Transverse colon (tissue), 4 donors: ENCODE results near the gene NDUFA1. TPM values are rescaled to one million over a fixed set of nuclear protein-coding genes. Genes with fewer than 3 reads are reported as not detected.

ENCODE experiments used
- DNase-seq: peaks from one replicate; pipeline ENCODE4 v3.0.0-alpha.2; 2019
- H3K27ac ChIP-seq, 4 donors: fragments of 200-600 bp; sonication (generic); 2 replicates each; pipeline ENCODE4 v1.5.1; 2016 to 2018; ENCODE audit warnings: inconsistent platforms in 4 of 4
- H3K27me3 ChIP-seq: fragments of 200-600 bp; sonication (generic); 2 replicates; pipeline ENCODE4 v1.5.1; 2017; ENCODE audit warnings: inconsistent platforms
- H3K36me3 ChIP-seq, 4 donors: fragments of 200-600 bp; sonication (generic); 2 replicates each; pipeline ENCODE4 v1.5.1; 2017 to 2019; ENCODE audit warnings: inconsistent platforms in 4 of 4
- H3K4me1 ChIP-seq, 4 donors: fragments of 200-600 bp; sonication (generic); 2 replicates each; pipeline ENCODE4 v1.5.1; 2017 to 2020; ENCODE audit warnings: inconsistent platforms in 4 of 4
- H3K4me3 ChIP-seq, 4 donors: fragments of 200-600 bp; sonication (generic); 1 replicate in 1 of 4; 2 replicates in 3 of 4; pipeline versions ENCODE4 v1.5.1 to v1.6.1; 2017 to 2019; ENCODE audit warnings: inconsistent platforms in 4 of 4
- H3K9me3 ChIP-seq, 2 donors: fragments of 200-600 bp; sonication (generic); 2 replicates each; pipeline ENCODE4 v1.5.1; 2017 to 2019; ENCODE audit warnings: inconsistent platforms in 2 of 2
- CTCF ChIP-seq, 5 experiments: fragments of 200-600 bp in 3 of 5; fragments of 450-650 bp in 2 of 5; sonication (generic) in 3 of 5; IDR thresholded peaks; 1 replicate in 2 of 5; 2 replicates in 3 of 5; pipeline ENCODE4 v1.5.1; 2016 to 2017; ENCODE audit warnings: antibody characterized with exemption in 5 of 5, inconsistent platforms in 3 of 5, mild to moderate bottlenecking in 2 of 5, moderate library complexity in 1 of 5
- EP300 ChIP-seq: sonication (generic); formaldehyde crosslinking; IDR thresholded peaks from one replicate; pipeline ENCODE4 v1.6.1; 2017; ENCODE audit warnings: antibody characterized with exemption, low read depth
- POLR2A ChIP-seq: fragments of 450-650 bp; IDR thresholded peaks from one replicate; pipeline ENCODE4 v1.6.1; 2016; ENCODE audit warnings: antibody characterized with exemption, mild to moderate bottlenecking, moderate library complexity
- POLR2AphosphoS5 ChIP-seq, 3 donors: sonication (generic); formaldehyde crosslinking; IDR thresholded peaks; one replicate each; pipeline ENCODE4 v1.6.1; 2016; ENCODE audit warnings: antibody characterized with exemption in 3 of 3
- WGBS, 2 donors: methylation state at CpG; one replicate each; pipeline ENCODE4 v1.1.5; 2018; ENCODE audit warnings: low coverage in 1 of 2; 5-methylcytosine and 5-hydroxymethylcytosine counted together
- in situ Hi-C, 4 donors: fragments of 200-750 bp; cut with MboI; loops; one replicate each; pipeline versions ENCODE4 v1.15.0 to v1.15.1; 2017; ENCODE audit warnings: low sequenced_read_pairs in 3 of 4, low pct_ligation_motif_present in 1 of 4, low pct_unique_long_range_greater_than_20kb in 1 of 4
- intact Hi-C: fragments of 100-400 bp; cut with DNase I; formaldehyde crosslinking; loops from one replicate; pipeline ENCODE4 v1.15.1; 2023; ENCODE audit warnings: low total_unique reads
- total RNA-seq, 4 donors: library from RNA; depleted of rRNA; stranded (reverse); fragments of >200 nt; gene quantifications; one replicate each; pipeline ENCODE4 v1.1.0, GENCODE V29; 2016

Gene NDUFA1
- total RNA-seq, 4 donors from 2014 or later = 11.9 to 128 (median 70.9) TPM

DNA sequence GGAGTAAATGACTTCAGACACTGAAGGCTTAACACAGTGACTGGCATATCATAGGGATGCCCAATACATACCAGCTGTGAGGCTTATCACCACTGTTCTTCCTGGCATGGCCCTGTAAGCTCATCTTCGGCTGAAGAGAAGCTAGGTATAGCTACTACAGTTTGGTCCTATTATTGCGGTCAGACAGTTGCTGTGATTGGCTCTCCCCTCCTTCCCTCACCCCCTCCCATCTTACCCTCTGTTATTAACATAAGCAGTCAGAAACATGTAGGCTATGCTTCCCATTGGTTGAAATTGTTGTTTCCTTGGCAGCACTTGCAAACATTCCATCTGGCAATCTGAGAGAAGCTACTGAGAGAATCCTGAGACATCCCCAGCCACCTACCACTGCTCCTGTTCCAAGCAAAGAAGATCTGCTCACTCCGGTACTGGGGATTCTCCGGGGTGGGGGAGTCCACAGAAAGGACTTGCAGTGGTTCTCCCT, 24.3 kb downstream of the NDUFA1 start, which contains the start of gene AKAP14:
Gene AKAP14 (plus strand): TSS at position 51 of the 484 bp plus-strand sequence. CDS start 7,331 bp downstream, outside the sequence.
- Histone ChIP-seq H3K36me3 (no peaks in the 10 kb centered on the region), H3K27ac (no peak within 1 kb of the TSS), H3K27me3 (no peaks in the 10 kb centered on the region), H3K9me3 (no peaks in the 10 kb centered on the region), H3K4me3 (no peak within 1 kb of the TSS), H3K4me1 (no peaks in the 10 kb centered on the region)
- TF ChIP-seq POLR2A (no peak), EP300 (no peak), POLR2AphosphoS5 (IDR thresholded peaks at IDR 0.05) (no peak), CTCF (IDR thresholded peaks at IDR 0.05) (no peak)
- in situ Hi-C loops (no loop called here), intact Hi-C loops (no loop called here)
- WGBS, 2 donors = 80% methylated on average over 4 of the region's 4 CpGs; no CpG with 5 or more reads in 1 of the 2 donors
- no peak for DNase-seq

- peak; percentile 10 for DNase-seq
- H3K4me1 ChIP-seq = no peaks in the 10 kb centered on the region
- H3K36me3 ChIP-seq = no peaks in the 10 kb centered on the region
- in situ Hi-C loops = no loop called here
- H3K27me3 ChIP-seq = no peaks in the 10 kb centered on the region
- peak overlapping the region in 1 of 4 donors; percentile 28 for H3K27ac ChIP-seq
- H3K9me3 ChIP-seq = no peaks in the 10 kb centered on the region
- intact Hi-C loops = no loop called here
- H3K4me3 ChIP-seq = no peak overlapping the region
- TF ChIP-seq CTCF (IDR thresholded peaks at IDR 0.05) = no peak
- no peak for TF ChIP-seq POLR2A
- TF ChIP-seq EP300 = no peak
- no peak for TF ChIP-seq POLR2AphosphoS5 (IDR thresholded peaks at IDR 0.05)
- 15% methylated on average over 2 of the region's 2 CpGs; no CpG with 5 or more reads in 1 of the 2 donors for WGBS, 2 donors
These were observed 27.5 kb downstream of the NDUFA1 start for GRCh38 chrX:119899125-119899524.

- intact Hi-C loops = no loop called here
- no peaks in the 10 kb centered on the region for H3K9me3 ChIP-seq
- 59 to 80% methylated on average over 1 of the region's 1 CpG for WGBS, 2 donors
- no peak overlapping the region for H3K27ac ChIP-seq
- H3K4me1 ChIP-seq = no peaks in the 10 kb centered on the region
- no peaks in the 10 kb centered on the region for H3K36me3 ChIP-seq
- H3K4me3 ChIP-seq = no peak overlapping the region
- H3K27me3 ChIP-seq = no peaks in the 10 kb centered on the region
- TF ChIP-seq CTCF (IDR thresholded peaks at IDR 0.05) = no peak
- no peak for DNase-seq
- in situ Hi-C loops = no loop called here
These were observed 29.3 kb downstream of the NDUFA1 start for GRCh38 chrX:119900976-119901375.

DNA sequence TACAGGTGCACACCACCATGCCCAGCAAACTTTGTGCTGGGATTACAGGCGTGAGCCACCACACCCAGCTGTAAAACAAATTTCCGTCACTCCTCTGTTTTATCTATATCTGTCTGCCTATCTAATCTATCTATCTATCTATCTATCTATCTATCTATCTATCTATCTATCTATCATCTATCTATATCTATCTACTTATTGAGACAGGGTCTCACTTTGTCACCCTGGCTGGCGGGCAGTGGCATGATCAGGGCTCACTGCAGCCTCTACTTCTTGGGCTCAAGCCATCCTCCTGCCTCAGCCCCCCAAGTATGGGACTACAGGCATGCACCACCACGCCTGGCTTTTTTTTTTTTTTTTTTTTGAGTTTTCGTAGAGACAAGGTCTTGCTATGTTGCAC, 44.7 kb downstream of the NDUFA1 start:
- no peak for DNase-seq
- WGBS, 2 donors = 68% methylated on average over 5 of the region's 5 CpGs; no CpG with 5 or more reads in 1 of the 2 donors
- Histone ChIP-seq H3K36me3 (no peaks in the 10 kb centered on the region), H3K27ac (no peak overlapping the region), H3K4me1 (no peaks in the 10 kb centered on the region), H3K4me3 (no peak overlapping the region), H3K9me3 (no peaks in the 10 kb centered on the region), H3K27me3 (no peaks in the 10 kb centered on the region)
- no peak for TF ChIP-seq CTCF (IDR thresholded peaks at IDR 0.05)
- TF ChIP-seq EP300 = no peak
- TF ChIP-seq POLR2A = no peak
- no peak for TF ChIP-seq POLR2AphosphoS5 (IDR thresholded peaks at IDR 0.05)
- in situ Hi-C loops (no loop called here), intact Hi-C loops (no loop called here)
